HFF-Myc (cell line): ENCODE measurements around the gene RSAD2.

Source experiments
- DNase-seq: peaks from one replicate; pipeline ENCODE4 v3.0.0-alpha.2; 2011; ENCODE audit warnings: low read depth; ENCODE audit errors: extremely low read depth
- H3K4me3 ChIP-seq: replicated peaks from 2 replicates; pipeline ENCODE4 v1.5.1; 2011; ENCODE audit warnings: low read depth, mild to moderate bottlenecking, control low read depth, low read length
- TF ChIP-seq, protein P1 (sequence below): IDR thresholded peaks from 2 replicates; pipeline ENCODE4 v1.5.1; 2012; ENCODE audit warnings: mild to moderate bottlenecking, low read depth, low read length, control low read depth; ENCODE audit errors: missing control alignments

Gene RSAD2

DNA sequence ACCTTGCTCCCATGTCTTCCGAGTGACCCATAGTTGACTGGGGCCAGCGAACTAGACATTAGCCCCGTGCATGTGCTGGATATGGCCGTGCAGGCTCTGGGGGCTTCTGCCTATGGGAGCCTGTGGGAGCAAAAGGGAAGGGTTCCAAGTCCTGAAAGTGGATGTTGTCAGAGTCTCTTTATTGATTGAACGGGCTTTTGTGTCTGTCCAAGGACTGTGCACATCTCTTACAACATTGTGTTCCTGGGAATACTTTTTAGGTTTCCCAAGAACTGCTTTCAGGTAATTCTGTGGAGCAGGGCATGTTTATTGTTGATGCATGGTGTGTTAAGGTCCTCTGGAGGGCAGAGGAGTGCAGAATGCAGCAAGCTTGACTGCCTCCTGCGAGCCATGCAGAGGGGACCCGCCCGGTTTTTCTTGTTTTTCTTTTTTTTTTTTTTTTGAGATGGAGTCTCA, 44.7 kb downstream of the RSAD2 start:
- no peak overlapping the region for H3K4me3 ChIP-seq
- no peak for DNase-seq
- TF ChIP-seq, protein P1, sequence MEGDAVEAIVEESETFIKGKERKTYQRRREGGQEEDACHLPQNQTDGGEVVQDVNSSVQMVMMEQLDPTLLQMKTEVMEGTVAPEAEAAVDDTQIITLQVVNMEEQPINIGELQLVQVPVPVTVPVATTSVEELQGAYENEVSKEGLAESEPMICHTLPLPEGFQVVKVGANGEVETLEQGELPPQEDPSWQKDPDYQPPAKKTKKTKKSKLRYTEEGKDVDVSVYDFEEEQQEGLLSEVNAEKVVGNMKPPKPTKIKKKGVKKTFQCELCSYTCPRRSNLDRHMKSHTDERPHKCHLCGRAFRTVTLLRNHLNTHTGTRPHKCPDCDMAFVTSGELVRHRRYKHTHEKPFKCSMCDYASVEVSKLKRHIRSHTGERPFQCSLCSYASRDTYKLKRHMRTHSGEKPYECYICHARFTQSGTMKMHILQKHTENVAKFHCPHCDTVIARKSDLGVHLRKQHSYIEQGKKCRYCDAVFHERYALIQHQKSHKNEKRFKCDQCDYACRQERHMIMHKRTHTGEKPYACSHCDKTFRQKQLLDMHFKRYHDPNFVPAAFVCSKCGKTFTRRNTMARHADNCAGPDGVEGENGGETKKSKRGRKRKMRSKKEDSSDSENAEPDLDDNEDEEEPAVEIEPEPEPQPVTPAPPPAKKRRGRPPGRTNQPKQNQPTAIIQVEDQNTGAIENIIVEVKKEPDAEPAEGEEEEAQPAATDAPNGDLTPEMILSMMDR, result no peak

DNA sequence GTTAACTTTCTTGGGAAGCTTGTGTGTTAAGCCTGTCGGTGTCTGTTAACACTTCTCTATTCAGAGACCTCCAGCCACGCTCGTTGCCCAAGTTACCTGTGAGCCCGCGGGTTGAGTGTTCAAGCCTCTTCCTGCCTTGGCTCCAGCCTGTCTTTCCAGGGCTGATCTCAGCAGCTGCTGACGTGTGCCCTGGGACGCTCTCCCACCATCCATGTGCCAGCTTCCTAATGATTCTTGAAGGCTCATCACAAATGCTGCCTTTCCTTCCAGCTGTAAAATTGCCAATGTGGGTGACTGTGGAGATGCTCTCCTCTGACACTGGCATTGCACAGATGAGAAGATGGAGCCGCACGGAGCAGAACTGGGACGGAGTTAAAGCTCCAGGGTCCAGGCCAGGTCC, 45.7 kb downstream of the RSAD2 start:
- H3K4me3 ChIP-seq, result no peak overlapping the region
- TF ChIP-seq, protein P1, result no peak
- DNase-seq, result no peak

DNA sequence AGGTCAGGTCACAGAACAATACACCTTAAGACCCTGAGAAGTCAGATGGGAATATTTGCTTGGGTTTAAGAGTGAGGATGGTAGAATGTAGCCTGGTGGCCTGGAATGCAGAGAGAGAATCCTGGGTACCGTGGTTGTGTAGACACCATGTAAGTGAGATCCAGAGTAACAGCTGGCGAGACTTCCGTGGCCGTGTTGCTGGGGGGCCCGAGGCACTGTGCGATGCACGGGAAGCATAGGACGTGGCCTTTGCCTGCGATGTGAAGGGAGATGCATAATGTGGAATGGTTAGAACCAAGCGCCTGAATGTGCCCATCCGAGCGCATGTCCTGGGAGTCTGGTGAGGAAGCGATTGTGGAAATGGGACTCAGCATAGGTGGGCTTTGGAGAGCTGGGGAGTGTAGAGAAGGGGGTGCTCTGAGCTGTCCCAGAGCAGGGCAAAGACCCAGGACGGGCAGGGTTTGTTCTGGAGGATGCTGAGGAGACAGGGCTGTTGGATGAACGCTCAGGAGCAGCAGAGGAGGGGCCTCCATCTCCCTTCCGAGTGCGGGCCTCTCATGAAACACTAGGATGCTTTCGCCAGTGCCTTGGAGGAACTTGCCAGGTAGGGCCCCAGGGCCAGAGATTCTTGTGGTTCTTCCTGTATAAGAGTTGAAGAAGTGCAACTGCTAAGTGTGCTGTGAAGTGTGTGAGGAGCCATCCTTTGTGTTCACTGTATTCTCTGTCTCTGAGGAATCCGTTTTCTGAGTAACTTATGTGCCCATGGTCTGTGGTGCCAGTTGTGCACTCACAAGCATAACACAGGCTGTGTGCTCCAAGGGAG, 46.7 kb downstream of the RSAD2 start:
- TF ChIP-seq, protein P1, result no peak
- no peak overlapping the region for H3K4me3 ChIP-seq
- DNase-seq, result no peak

DNA sequence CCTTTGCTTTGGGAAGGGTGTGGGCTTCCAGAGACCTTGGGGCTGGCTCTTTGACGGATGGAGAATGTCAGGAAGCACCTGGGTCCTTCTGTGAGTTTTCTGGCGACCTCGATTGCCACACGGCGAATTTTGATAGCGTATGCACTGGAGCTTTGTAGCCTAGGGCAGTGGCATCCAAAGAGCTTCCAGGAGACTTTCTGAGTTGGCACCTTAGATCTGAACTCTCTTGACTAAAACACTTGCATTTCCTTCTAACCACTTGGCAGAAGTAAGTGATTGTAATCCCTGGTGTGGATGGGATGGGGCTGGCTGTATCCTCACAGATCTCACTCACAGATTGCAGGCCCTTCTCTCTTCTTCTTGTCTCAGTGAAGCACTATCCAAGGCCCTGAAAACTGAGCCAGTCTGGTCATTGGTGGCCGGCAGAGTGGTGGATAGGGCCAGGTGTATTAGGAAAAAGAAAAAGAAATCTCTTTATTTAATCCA, 47.4 kb downstream of the RSAD2 start:
- TF ChIP-seq, protein P1, result no peak
- DNase-seq, result no peak
- no peak overlapping the region for H3K4me3 ChIP-seq

DNA sequence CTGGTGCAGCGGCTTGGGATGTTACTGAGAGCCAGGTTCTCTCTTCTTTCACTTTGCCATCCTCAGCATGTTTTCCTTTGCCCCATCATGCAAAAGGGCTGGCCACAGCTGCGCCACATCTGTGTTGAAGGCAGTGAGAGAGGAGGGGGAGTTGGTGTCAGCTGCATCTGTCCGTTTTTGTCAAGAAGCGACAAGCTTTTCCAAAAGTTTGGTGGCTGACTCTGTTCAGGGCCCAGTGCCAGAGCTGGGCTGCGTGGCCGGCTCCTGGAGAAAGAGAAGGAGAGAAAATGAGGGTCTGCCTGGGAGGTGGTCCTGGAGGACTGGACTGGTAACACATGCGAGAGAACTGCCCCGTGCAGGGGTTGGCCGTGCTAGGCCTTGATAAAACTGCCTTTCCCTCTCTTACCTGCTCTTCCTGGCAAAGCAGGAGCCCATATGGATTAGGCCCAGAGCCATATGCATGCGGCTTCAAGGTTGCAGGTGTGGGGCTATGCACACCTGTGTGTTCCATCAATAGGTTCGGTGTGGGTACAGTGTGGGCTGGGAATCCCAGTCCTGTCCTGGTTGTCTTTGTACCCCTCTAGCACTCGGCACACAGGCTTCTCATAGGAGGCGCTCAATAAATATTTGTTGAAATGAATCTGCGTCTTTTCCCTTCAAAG, 48.6 kb downstream of the RSAD2 start:
- DNase-seq, result no peak
- TF ChIP-seq, protein P1, result no peak

DNA sequence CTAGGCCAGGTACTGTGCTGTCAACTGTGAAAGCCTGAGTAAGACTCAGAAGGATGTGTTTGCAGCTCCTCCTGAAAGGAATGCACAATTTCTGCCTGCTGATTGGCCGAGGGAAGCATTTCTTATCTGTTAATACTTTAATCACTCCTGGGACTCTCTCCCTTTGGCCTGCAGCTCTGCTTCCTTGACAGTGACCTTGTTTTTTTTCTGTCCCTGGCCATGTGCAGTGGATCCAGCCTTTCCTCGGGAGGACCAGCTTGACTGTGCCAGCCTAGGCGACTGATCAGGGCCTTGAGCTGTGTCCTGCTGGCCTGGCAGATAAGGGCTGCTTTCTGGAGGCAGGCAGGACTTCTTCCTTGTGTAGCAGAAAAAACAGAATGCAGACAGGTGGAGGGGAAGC, 49.6 kb downstream of the RSAD2 start:
- H3K4me3 ChIP-seq, result no peak overlapping the region
- DNase-seq, result no peak
- TF ChIP-seq, protein P1, result no peak

More for the DNA sequence above, 48.6 kb downstream of the RSAD2 start:
- no peak overlapping the region for H3K4me3 ChIP-seq
